ENCODE results near the gene GREB1L. TPM values are rescaled to one million over a fixed set of nuclear protein-coding genes. Genes with fewer than 3 reads are reported as not detected.

The GREB1L gene
- polyA plus RNA-seq, 1 donor from 2014 or later: 23.3 TPM

- Histone ChIP-seq H3K27me3 (ENCODE audit: insufficient read depth, low read depth, low read length) (no peaks in the 10 kb centered on the region), H3K79me2 (replicated peaks; ENCODE audit: insufficient read depth, low read length) (peaks cover 35% of the 10 kb centered on the region), H3K4me3 (ENCODE audit: low read length) (peak overlapping the region; percentile 64), H2AFZ (ENCODE audit: low read depth, low read length) (no peak overlapping the region), H4K20me1 (ENCODE audit: insufficient read depth) (no peaks in the 10 kb centered on the region), H3K9ac (ENCODE audit: low read length) (no peak overlapping the region), H3K9me2 (ENCODE audit: insufficient read depth, low read length) (no peaks in the 10 kb centered on the region), H3F3A (ENCODE audit: insufficient read depth, low read length, poor library complexity, severe bottlenecking) (no peaks in the 10 kb centered on the region), H3K9me3 (ENCODE audit: low read length) (no peaks in the 10 kb centered on the region), H3K4me2 (ENCODE audit: low read length) (peak overlapping the region; percentile 48), H3K27ac (ENCODE audit: low read length) (no peak overlapping the region), H3K36me3 (ENCODE audit: insufficient read depth, low read length) (no peaks in the 10 kb centered on the region)
- no peak for TF ChIP-seq EP300 (conservative IDR thresholded peaks at IDR 0.05; ENCODE audit: poor library complexity, severe bottlenecking)
- TF ChIP-seq REST (IDR thresholded peaks at IDR 0.05; ENCODE audit: borderline replicate concordance): no peak
- TF ChIP-seq POLR2AphosphoS5 (IDR thresholded peaks at IDR 0.05): no peak
- no peak for TF ChIP-seq RAD21 (conservative IDR thresholded peaks at IDR 0.05)
- no peak for TF ChIP-seq EZH2 (IDR thresholded peaks at IDR 0.05; ENCODE audit: borderline replicate concordance, insufficient read depth, low read length, poor library complexity, severe bottlenecking)
- TF ChIP-seq CTCF (IDR thresholded peaks at IDR 0.05; ENCODE audit: poor library complexity, severe bottlenecking): no peak
- no peak for TF ChIP-seq MXI1 (conservative IDR thresholded peaks at IDR 0.05; ENCODE audit: poor library complexity, severe bottlenecking)
- no peak for TF ChIP-seq SMC3 (conservative IDR thresholded peaks at IDR 0.05; ENCODE audit: poor library complexity)
- no peak for TF ChIP-seq TAF1 (IDR thresholded peaks at IDR 0.05; ENCODE audit: low read depth)
Observed at GRCh38 chr18:21366896-21367295, 124.9 kb downstream of the GREB1L start.

GRCh38 chr18:21369146-21369545 is 127.1 kb downstream of the GREB1L start:
- no peak overlapping the region for H3K4me2 ChIP-seq (ENCODE audit: low read length)
- no peak overlapping the region for H2AFZ ChIP-seq (ENCODE audit: low read depth, low read length)
- peaks cover 28% of the 10 kb centered on the region for H3K79me2 ChIP-seq (replicated peaks; ENCODE audit: insufficient read depth, low read length)

More at GRCh38 chr18:21369146-21369545, 127.1 kb downstream of the GREB1L start:
- Histone ChIP-seq H3K9ac (ENCODE audit: low read length) (no peak overlapping the region), H3F3A (ENCODE audit: insufficient read depth, low read length, poor library complexity, severe bottlenecking) (no peaks in the 10 kb centered on the region), H3K9me2 (ENCODE audit: insufficient read depth, low read length) (no peaks in the 10 kb centered on the region), H3K27me3 (ENCODE audit: insufficient read depth, low read depth, low read length) (no peaks in the 10 kb centered on the region), H4K20me1 (ENCODE audit: insufficient read depth) (no peaks in the 10 kb centered on the region), H3K9me3 (ENCODE audit: low read length) (no peaks in the 10 kb centered on the region), H3K36me3 (ENCODE audit: insufficient read depth, low read length) (no peaks in the 10 kb centered on the region), H3K27ac (ENCODE audit: low read length) (no peak overlapping the region), H3K4me3 (ENCODE audit: low read length) (no peak overlapping the region)
- TF ChIP-seq REST (IDR thresholded peaks at IDR 0.05; ENCODE audit: borderline replicate concordance): no peak
- no peak for TF ChIP-seq CTCF (IDR thresholded peaks at IDR 0.05; ENCODE audit: poor library complexity, severe bottlenecking)
- no peak for TF ChIP-seq RAD21 (conservative IDR thresholded peaks at IDR 0.05)
- no peak for TF ChIP-seq TAF1 (IDR thresholded peaks at IDR 0.05; ENCODE audit: low read depth)
- no peak for TF ChIP-seq MXI1 (conservative IDR thresholded peaks at IDR 0.05; ENCODE audit: poor library complexity, severe bottlenecking)
- TF ChIP-seq POLR2AphosphoS5 (IDR thresholded peaks at IDR 0.05): no peak
- TF ChIP-seq EZH2 (IDR thresholded peaks at IDR 0.05; ENCODE audit: borderline replicate concordance, insufficient read depth, low read length, poor library complexity, severe bottlenecking): no peak
- no peak for TF ChIP-seq EP300 (conservative IDR thresholded peaks at IDR 0.05; ENCODE audit: poor library complexity, severe bottlenecking)
- TF ChIP-seq SMC3 (conservative IDR thresholded peaks at IDR 0.05; ENCODE audit: poor library complexity): no peak
